HG03442 (cell line): Measurements from ENCODE around the gene MCM3AP.

Experiments used
- ATAC-seq: cut with Tn5 transposase; IDR thresholded peaks from one replicate; pipeline ENCODE4 v1.9.1; 2021; ENCODE audit warnings: mild to moderate bottlenecking, moderate library complexity; ENCODE audit not compliant: unreplicated experiment

Gene MCM3AP

DNA sequence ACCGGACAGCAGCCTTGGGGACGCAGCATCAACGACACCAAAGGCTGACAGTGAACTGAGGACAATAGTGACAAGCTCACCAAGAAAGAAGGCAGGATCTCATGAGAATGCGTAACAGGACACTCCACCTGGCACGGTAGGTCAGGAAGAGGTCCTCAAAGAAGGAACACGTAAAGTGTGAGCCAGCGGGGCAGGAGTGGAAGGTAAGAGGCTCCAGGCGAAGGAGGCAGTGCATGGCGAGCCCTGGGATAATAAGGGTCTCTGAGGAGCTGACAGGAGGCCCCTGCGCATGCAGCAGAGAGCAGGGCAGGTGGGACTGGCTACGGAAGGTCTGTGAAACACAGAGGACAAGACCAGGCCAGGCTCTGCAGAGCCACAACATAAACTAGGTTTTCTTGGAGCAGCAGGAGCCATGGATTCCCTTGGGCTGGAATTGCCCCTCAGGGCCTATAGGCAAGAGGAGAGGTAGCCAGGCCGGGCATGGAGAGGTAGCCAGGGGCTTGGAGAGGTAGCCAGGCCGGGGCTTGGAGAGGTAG lies 65.1 kb downstream of the MCM3AP start:
- ATAC-seq = no peak

DNA sequence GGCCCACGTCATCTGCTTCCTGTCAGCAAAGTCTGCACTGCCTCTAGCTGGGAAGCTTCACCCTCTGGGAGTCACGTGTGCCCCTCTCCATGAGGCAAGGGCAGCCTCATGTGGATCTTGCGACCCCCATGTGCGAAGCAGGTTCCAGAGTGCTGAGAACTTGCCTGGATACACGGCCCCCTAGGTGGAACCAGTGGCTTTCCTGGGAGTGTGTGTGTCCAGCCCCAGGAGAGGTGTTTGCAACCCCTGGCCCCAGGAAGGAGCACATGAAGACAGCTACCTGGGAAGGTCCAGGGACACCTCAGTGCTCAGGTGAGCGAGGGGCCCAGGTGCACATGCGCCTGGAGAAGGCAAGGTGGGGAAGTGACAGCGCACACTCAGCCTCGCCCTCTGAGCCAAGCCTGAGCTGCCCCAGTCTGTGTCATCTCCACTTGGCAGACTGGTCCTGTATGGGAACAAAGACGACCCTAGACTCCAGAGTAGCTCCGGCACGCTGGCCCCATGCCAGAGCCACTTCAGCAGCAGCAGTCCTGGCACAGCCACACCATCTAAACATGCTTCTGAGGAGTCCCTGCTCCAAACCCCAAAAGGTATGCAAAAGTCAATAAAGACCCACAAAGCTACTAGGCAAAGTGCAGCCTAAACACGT lies 65.7 kb downstream of the MCM3AP start:
- no peak for ATAC-seq

DNA sequence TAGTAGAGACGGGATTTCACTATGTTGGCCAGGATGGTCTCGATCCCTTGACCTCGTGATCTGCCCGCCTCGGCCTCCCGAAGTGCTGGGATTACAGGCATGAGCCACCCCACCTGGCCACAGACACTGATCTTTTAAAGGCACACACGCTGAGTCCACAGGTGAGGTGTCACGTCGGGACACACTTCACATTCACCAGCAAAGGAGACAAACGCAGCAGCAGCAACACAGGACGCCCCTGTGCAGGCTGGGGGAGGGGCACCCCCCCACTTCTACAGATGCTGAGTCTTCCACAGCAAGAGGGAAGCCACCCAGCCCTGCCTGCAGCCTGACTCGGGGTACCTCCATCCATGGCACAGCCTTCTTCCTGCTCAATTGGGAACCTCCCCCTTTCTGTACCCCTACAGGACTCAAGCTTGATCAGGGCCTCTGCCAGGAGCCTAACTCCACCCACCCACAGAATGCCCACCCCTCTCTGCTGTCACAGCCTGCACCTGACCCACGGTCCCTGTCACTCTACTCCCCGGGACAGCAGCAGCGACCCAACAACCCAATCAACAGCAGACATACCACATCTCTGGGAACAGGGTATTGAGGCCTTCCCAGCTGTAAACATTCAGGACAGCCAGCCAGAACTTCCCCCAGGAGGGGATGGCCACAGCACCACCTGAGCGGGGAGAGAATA lies 66.4 kb downstream of the MCM3AP start:
- ATAC-seq = no peak

DNA sequence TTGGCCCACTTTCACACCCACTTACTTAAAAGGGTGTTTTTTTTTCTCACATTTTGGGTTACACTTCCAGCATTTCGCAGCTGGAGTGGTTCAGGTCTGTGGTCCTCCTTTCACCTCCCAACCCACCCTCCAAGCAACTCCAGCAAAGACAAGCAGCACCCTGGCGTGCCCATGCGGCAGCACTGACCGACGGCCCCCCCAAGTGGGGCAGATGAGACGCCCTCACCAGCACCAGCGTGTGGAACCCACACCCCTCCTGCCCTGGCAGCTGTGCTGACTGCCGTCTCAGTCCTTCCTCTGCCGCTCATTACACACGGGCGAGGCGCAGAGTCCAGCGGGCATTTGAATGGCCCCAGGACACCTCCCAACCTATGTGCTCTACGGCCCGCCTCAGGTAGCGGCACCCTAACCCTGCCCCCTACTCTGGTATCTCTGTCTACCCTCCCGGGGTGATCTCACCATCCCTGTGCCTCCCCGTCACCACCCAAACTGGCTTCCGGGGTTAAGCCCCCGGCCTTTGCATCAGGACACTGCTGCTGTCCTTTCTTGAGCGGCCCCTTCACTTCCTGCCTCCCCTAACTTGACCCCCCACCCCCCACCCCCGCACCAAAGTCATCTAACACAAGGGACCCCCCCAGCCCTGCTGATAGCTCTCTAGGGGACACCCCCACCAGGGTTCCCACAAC lies 67.8 kb downstream of the MCM3AP start:
- no peak for ATAC-seq

DNA sequence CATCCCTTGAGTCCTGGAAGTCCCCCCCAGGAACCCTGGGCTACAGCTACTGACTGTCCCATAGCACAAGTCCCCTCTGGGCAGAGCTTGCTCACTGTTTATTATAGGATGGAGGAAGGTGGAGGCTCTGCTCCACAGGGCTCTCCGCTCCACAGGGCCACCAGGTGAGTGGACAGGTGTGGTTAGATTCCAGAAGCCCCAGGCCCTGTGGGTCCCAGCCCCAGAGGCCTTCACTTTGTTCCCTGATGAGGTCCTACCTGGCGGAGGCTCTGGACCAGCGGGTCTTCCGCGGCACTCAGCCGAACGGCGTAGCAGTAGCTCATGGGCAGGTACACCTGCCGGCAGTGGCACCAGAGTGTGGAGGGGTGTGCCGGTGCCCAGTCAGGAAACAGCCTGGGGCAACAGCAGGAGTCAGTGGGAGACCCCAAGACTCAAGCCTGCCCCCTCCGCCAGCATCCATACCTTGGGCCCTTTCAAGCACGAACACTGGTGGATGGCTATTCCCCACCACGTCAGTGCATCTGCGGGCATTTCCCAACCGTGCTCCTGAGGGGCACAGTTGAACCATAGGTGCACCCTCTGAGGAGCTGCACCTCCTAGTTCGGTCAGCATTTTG lies 69.2 kb downstream of the MCM3AP start:
- no peak for ATAC-seq

DNA sequence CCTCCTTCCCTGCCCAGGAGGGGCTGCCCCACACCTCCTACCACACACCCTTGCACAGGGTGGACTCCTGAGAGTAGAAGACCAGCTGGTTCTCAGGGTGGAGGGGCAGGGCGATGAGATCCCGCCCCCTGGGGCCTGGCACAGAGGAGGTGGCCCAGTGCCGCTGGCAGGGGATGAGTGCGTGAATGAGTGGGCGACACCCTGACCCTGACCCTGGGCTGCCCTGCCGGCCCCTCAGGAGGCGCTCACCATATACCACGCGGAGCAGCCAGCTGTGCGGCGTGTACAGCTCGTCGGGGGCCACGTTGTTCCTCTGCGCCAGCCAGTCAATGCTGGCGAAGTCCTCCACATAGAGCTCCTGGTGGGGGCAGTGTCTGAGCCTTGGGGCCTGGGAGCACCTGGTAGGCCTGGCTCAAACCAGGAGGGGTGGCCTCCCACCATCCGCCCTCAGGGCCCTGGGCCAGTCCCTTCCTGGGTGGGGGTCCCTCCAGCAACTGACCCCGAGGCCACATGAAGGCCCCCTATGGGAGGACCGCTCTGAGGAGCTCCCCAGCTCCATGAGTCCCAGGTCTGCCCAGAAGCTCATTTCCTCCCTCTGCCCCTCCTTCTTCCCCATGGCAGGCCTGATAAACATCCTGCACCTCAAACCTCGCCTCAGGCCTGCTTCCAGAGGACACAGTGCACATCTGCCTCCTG lies 69.8 kb downstream of the MCM3AP start:
- ATAC-seq = no peak

DNA sequence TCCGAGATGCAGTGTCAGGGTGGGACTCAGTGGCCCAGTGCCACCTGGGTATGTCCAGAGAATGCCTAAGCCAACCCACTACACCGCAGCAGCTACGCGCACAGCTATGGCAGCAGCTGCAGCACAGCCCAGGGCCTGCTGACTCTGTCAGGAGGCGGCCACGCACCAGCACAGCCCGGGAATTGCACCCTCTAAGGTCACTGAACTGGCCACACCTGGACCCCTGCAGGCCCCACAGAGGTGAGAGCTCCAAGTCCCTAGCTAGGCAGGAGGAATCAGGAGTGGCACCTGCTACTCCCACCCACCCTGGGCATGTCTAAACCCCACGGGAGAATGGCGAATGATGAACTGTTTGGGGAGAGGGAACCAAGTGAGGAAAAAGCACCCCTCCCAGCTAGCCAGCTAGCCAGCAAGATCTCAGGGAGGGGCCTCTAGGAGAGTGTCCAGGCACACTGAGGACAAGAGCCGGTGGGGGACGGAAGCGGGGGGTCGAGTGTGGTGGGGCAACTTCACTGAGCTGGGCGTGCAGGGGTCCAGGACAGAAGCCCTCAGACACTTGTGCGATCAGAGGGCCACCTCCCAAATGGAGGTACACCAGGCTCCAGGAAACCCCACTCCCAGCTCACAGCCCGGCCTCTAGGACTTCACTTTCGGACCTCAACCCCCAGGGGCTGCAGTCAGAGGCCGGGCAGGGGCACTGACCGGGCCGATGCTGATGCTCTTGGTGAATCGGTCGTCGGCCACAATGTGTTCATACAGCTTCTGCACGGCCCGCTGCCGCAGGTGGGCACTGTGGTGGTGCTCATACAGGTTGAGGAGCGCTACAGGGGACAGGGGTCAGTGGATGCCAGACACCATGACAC lies 70.7 kb downstream of the MCM3AP start:
- ATAC-seq = no peak

DNA sequence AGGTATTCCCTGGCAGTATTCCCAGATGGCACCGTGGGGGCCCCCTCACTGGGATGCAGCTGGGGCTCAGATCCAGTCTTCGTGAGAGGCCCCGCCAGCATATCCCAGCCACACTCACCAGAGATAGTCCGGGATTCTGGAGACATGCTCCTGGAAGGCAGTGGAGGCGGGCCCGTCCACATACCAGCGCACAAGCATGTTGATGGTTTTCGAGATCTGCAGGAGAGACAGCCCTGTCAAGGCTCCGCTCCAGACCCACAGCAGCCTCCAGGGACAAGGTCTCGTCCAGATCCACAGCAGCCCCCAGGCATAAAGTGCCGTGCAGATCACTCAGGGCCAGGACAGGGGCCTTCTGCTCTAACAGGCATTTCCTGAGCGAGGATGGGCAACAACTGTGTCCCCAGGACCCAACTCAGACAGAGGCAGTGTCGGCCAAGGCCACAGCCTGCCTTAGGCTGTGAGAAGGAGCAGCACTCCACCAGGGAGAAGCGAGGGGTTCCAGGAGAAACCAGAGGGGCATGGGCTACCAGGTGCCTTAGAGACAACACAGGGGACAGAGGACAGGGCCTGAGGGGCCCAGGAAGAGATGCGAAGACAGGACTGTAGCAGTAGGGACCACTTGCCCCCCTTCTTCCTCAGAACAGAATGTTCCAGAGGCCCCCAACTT lies 71.7 kb downstream of the MCM3AP start:
- no peak for ATAC-seq

DNA sequence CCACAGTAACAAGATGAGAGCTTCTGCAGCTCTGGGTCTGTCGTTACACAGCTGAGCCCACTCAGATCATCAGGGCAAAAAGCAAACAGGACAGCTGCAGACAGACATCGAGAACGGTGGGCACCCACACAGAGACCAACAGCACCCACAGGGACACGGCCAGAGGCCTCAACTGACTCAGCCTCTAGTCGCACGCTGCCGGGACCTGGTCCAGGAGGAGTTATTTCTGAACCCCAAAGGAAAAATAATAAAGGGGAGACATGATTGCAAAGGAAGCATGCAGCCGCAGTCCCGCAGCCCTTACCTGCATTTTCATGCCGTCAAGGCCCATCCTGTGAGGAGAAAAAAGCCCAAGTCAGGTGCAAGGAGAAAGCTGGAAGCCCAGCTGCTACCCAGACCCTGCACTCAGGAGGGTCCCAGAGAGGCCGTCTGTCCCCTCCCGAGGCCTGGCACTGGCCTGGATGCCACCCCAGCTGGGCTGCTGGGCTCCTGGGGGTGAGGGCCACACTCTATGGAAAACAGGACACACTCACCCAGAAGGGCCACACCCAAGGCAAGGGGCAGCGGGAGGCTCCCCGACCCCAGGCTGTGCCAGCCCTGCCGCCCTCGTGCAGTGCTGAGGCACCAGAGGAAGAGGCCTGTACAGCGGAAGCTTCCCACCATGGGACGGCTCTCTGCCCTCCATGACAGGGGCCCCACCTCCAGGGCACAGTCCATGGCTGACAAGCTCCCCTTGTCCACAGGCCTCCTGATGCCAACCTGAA lies 72.5 kb downstream of the MCM3AP start:
- no peak for ATAC-seq

DNA sequence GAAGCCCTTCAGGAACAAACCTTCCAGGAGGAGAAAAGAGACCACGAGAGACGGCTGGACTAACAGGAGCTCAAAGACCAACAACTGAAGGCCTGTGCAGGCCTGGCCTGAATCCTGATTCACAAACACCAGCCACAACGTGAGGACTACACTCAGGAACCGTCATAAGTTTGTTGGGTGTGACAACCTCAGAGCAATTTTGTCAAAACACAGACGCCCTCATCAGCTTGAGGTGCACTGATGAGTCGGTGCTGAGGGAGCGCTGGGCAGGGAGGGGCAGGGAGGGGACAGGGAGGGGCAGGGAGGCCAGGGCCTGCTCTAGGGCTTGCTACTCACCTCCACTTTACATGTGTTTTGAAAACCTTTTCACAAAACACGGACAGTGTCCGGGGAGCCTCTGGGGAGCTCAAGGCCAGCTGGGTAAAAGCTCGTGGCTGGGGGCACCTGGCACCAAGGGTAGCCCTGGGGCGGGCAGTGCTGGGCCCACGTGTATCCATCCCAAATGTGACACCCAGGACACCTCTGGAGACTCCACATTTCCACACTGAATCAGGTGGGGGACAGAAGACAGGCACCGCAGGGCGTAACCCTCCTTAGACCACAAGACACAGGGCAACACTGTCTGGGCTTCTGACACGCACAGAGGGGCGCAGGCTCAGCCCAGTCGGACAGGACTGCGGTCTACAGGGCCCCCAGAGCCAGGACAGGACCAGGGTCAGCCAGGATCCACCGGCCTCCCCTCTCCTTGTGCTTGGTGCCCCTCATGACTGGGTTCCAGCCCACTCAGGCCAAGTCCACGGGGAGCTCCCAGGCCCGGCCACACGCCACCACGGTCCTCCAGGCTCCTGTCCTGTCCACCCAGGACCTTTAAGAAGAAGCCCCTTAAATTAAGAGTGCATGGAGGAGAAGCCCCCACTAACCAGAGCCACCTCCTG lies 73.4 kb downstream of the MCM3AP start:
- no peak for ATAC-seq

DNA sequence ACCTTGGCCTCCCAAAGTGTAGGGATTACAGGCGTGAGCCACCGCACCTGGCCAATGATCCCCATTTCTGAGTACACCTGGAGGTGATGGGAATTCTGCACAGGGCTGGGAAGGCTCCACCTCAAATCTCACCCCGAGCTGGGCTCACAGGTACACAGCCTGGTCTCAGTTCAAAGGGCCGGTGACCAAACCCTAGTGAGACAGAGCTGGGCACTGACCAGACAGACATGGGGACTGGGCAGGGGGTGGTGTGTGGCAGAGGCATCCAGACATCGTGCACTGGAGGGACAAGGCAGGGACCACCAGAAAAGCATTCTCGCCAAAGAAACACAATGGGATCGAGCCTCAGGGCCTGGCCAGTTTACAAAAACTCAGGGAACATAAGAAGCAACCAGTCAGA lies 74.0 kb downstream of the MCM3AP start:
- no peak for ATAC-seq

DNA sequence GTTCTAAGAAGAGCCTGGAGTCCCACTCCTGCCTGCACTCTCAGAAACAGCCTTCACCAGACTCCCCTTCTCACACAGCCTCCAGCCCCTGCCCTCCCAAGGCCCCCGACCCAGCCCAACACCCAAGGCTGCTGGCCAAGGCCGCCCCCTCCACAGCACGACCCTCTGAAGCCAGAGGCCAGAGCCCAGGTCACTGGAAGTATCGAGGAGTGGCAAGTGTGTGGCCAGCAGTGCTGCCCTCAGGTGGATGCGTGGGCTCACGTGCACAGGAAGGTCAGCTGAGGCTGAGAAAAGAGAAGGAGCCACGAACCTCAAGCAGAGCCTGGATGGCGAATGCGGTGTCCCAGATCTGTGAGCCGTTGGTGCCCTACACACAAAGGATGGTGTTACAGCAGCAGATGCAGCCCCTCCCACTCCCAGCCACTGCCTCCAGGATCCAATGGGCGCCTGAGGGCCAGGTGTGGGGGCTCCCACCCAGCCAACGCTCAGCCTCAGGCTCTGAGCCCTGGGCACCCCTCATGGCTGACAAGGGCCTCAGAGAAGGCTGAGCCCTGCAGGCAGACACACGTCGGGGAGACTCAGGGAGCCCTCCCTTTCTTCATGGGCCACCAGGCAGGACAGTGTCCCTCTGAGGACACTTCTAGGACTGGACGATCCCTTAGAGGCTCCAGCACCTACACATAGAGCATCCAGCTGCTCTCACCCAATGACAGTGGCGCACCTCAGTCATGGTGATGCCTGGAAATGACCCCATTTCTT lies 74.9 kb downstream of the MCM3AP start:
- no peak for ATAC-seq

DNA sequence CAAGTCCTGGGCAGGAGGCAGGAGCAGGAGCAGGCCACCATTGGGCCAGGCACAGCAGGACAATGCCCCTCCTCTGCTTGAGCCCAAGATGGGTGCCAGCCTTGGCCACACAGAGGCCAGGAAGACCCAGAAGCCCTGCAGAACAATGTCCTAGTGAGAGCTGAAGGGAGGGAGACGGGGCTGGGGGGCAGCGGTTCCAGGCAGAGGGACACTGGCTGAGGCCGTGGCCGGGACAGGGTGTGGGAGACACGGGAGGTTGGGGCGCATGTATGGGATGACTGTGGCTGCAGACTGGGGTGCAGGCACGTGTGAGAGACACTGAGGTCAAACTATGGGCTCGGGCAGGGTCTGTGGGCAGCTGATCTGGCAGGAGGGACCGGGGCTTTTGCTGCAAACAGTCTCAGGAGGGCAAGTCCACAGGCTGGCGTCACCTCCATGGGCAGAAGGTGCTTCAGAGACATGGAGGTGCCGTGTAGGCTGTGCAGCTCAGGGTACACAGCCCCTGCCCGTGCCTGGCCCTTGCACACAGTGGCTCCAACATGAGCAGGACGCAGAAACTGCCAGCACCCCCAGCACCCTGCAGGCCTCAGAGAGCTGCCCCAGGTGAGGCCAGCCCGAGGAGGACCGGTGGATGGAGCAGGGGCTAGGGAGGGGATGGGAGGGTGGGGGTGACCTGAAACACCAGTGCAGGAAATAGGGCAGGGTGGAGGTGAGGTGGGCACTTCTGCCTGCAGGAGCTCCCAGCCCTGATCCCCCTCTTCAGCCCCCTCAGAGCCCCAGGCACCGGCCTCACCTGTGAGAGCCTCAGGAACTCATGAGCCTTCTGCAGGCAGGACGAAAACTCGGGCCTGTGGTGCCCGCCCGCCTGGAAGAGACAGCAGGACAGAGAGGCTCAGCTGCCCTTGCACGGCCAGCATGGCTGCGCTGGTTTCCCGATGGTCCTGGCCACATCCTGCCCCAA lies 76.4 kb downstream of the MCM3AP start:
- ATAC-seq = no peak

DNA sequence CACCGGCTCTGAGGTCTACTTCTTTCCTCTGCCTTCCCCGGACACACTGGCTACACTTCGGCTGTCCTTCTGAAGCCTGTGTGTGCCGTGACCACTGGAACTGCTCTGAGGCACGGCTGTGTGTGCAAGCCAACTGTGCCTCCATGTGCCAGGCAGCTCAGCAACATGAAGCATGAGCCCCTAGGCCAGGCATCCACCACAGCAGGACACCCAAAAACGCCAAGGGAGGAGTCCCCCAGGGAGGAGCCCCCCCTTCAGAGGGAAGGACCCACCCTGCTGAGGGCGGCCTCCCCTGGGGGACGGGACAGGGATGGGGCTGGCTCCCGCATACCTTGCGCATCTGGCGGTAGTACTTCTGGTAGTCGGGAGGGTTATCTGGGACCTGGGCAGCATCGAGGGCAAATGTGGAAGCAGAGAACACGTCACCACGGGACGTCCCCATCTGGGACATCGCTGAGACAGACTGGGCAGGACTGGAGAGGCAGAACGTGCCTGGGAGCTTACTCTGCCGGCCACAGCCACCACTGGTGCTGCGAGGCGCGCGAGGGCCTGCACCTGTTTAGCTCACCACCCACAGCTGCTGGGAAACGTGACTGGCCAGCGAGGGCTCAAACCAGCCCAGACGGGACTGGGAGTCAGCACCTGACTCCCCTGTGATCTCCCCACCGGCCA lies 77.4 kb downstream of the MCM3AP start:
- ATAC-seq = no peak
